H9 (cell line): ENCODE measurements around the gene EFHD1. TPM values are rescaled to one million over a fixed set of nuclear protein-coding genes. Genes with fewer than 3 reads are reported as not detected.

Source experiments
- DNase-seq: peaks from one replicate; pipeline ENCODE4 v3.0.0-alpha.2; 2017
- H2AFZ ChIP-seq: one replicate; pipeline ENCODE4 v1.6.1; 2013; ENCODE audit warnings: mild to moderate bottlenecking, low read length, control low read depth, moderate library complexity
- H2AK5ac ChIP-seq: 2 replicates; pipeline ENCODE4 v1.6.1; 2013; ENCODE audit warnings: low read length, control low read depth, mixed read lengths; ENCODE audit not compliant: insufficient read length
- H2BK120ac ChIP-seq: one replicate; pipeline ENCODE4 v1.6.1; 2013; ENCODE audit warnings: low read depth, mild to moderate bottlenecking, low read length, control low read depth, inconsistent platforms; ENCODE audit not compliant: poor library complexity, severe bottlenecking
- H2BK12ac ChIP-seq: 2 replicates; pipeline ENCODE4 v1.6.1; 2013; ENCODE audit warnings: low read length, control low read depth, mixed read lengths, low read depth; ENCODE audit not compliant: insufficient read length
- H2BK15ac ChIP-seq: 2 replicates; pipeline ENCODE4 v1.6.1; 2013; ENCODE audit warnings: low read depth, low read length, control low read depth
- H2BK20ac ChIP-seq: one replicate; pipeline ENCODE4 v1.6.1; 2013; ENCODE audit warnings: low read depth, mild to moderate bottlenecking, low read length, control low read depth, inconsistent platforms; ENCODE audit not compliant: poor library complexity, severe bottlenecking
- H2BK5ac ChIP-seq: 2 replicates; pipeline ENCODE4 v1.6.1; 2013; ENCODE audit warnings: low read length, control low read depth, mixed read lengths; ENCODE audit not compliant: insufficient read length
- H3K14ac ChIP-seq: 2 replicates; pipeline ENCODE4 v1.6.1; 2013; ENCODE audit warnings: low read length, control low read depth; ENCODE audit not compliant: insufficient read depth
- H3K18ac ChIP-seq: 2 replicates; pipeline ENCODE4 v1.6.1; 2013; ENCODE audit warnings: low read depth, mild to moderate bottlenecking, mixed read lengths, low read length, control low read depth; ENCODE audit not compliant: insufficient read length
- H3K23ac ChIP-seq: 2 replicates; pipeline ENCODE4 v1.6.1; 2013; ENCODE audit warnings: low read length, control low read depth, mixed read lengths, low read depth; ENCODE audit not compliant: insufficient read length
- H3K23me2 ChIP-seq: 2 replicates; pipeline ENCODE4 v1.6.1; 2013; ENCODE audit warnings: low read depth, mild to moderate bottlenecking, mixed read lengths, low read length, control low read depth; ENCODE audit not compliant: insufficient read length, poor library complexity, severe bottlenecking
- H3K27ac ChIP-seq: 2 replicates; pipeline ENCODE4 v1.5.1; 2013; ENCODE audit warnings: low read length, control low read depth, mixed read lengths, low read depth; ENCODE audit not compliant: insufficient read length
- H3K27me3 ChIP-seq: 2 replicates; pipeline ENCODE4 v1.6.1; 2013; ENCODE audit warnings: low read length, control low read depth, inconsistent platforms; ENCODE audit not compliant: insufficient read depth
- H3K4ac ChIP-seq: 2 replicates; pipeline ENCODE4 v1.6.1; 2013; ENCODE audit warnings: low read depth, mild to moderate bottlenecking, control low read depth, inconsistent platforms, low read length, moderate library complexity
- H3K4me1 ChIP-seq: 2 replicates; pipeline ENCODE4 v1.6.1; 2013; ENCODE audit warnings: low read length, control low read depth, inconsistent platforms; ENCODE audit not compliant: insufficient read depth
- H3K4me2 ChIP-seq: 2 replicates; pipeline ENCODE4 v1.6.1; 2013; ENCODE audit warnings: low read length, control low read depth, mixed read lengths; ENCODE audit not compliant: insufficient read length, insufficient read depth
- H3K56ac ChIP-seq: 2 replicates; pipeline ENCODE4 v1.6.1; 2013; ENCODE audit warnings: low read depth, mild to moderate bottlenecking, mixed read lengths, low read length, control low read depth; ENCODE audit not compliant: insufficient read length
- H3K79me1 ChIP-seq: 2 replicates; pipeline ENCODE4 v1.6.1; 2013; ENCODE audit warnings: low read depth, mild to moderate bottlenecking, moderate library complexity, low read length, control low read depth, inconsistent platforms; ENCODE audit not compliant: insufficient read depth, poor library complexity, severe bottlenecking
- H3K79me2 ChIP-seq: 2 replicates; pipeline ENCODE4 v1.6.1; 2013; ENCODE audit warnings: low read length, control low read depth, inconsistent platforms; ENCODE audit not compliant: insufficient read depth
- H3K9ac ChIP-seq: 2 replicates; pipeline ENCODE4 v1.6.1; 2013; ENCODE audit warnings: low read length, control low read depth, mixed read lengths; ENCODE audit not compliant: insufficient read length; ENCODE audit errors: extremely low read depth
- H3K9me3 ChIP-seq: one replicate; pipeline ENCODE4 v1.6.1; 2013; ENCODE audit warnings: low read depth, low read length, inconsistent platforms; ENCODE audit not compliant: control insufficient read depth
- H3T11ph ChIP-seq: one replicate; pipeline ENCODE4 v1.6.1; 2013; ENCODE audit warnings: mild to moderate bottlenecking, low read length, control low read depth, inconsistent platforms
- H4K20me1 ChIP-seq: one replicate; pipeline ENCODE4 v1.6.1; 2013; ENCODE audit not compliant: control insufficient read depth, insufficient read length, insufficient read depth
- H4K5ac ChIP-seq: 2 replicates; pipeline ENCODE4 v1.6.1; 2013; ENCODE audit warnings: low read depth, mild to moderate bottlenecking, mixed read lengths, low read length, control low read depth; ENCODE audit not compliant: insufficient read length
- H4K8ac ChIP-seq: replicated peaks from 2 replicates; pipeline ENCODE4 v1.6.1; 2013; ENCODE audit warnings: low read length, control low read depth, mixed read lengths, low read depth; ENCODE audit not compliant: insufficient read length
- H4K91ac ChIP-seq: 2 replicates; pipeline ENCODE4 v1.6.1; 2013; ENCODE audit warnings: low read depth, mild to moderate bottlenecking, moderate library complexity, mixed read lengths, low read length, control low read depth; ENCODE audit not compliant: insufficient read length
- H3K27ac Mint-ChIP-seq, 3 experiments: 2 replicates in 2 of 3; 3 replicates in 1 of 3; pipeline ENCODE4 v1.8.0; 2020 to 2021; ENCODE audit warnings: mixed read lengths in 3 of 3, mild to moderate bottlenecking in 1 of 3, moderate library complexity in 1 of 3
- H3K27me3 Mint-ChIP-seq: 2 replicates; pipeline ENCODE4 v1.8.0; 2021; ENCODE audit warnings: low read depth, mild to moderate bottlenecking, moderate library complexity, mixed read lengths
- H3K36me3 Mint-ChIP-seq, 3 experiments: 2 replicates in 2 of 3; 3 replicates in 1 of 3; pipeline ENCODE4 v1.8.0; 2020 to 2021; ENCODE audit warnings: low read depth in 3 of 3, mixed read lengths in 3 of 3; ENCODE audit not compliant: insufficient read depth in 1 of 3
- H3K4me1 Mint-ChIP-seq, 2 experiments: 2 replicates each; pipeline ENCODE4 v1.8.0; 2020; ENCODE audit warnings: mixed read lengths in 2 of 2
- H3K4me3 Mint-ChIP-seq, 2 experiments: 2 replicates in 1 of 2; 3 replicates in 1 of 2; pipeline ENCODE4 v1.8.0; 2020 to 2021; ENCODE audit warnings: mild to moderate bottlenecking in 2 of 2, mixed read lengths in 2 of 2, moderate library complexity in 1 of 2
- H3K9me3 Mint-ChIP-seq, 2 experiments: 2 replicates in 1 of 2; 3 replicates in 1 of 2; pipeline ENCODE4 v1.8.0; 2020; ENCODE audit warnings: mild to moderate bottlenecking in 2 of 2, mixed read lengths in 2 of 2, moderate library complexity in 1 of 2
- CTCF ChIP-seq: fragments of 200-600 bp; sonication (generic); conservative IDR thresholded peaks from 3 replicates; pipeline ENCODE4 v1.8.0; 2021; ENCODE audit warnings: antibody characterized with exemption, mild to moderate bottlenecking
- WGBS: extraction: QIAGEN DNeasy Blood & Tissue Kit; methylation state at CpG from one replicate; pipeline ENCODE4 v1.1.7; 2013; ENCODE audit warnings: missing lambda C conversion rate, low lambda C conversion rate, mixed read lengths; ENCODE audit not compliant: insufficient read length; ENCODE audit errors: extremely low coverage; 5-methylcytosine and 5-hydroxymethylcytosine counted together
- total RNA-seq: library from RNA; stranded (reverse); gene quantifications from 2 replicates; pipeline ENCODE4 v1.2.1, GENCODE V29; 2021

Gene EFHD1
- total RNA-seq, 1 experiment from 2014 or later, result 2.8 TPM

- H3T11ph ChIP-seq, result no peak overlapping the region
- H3K9me3 ChIP-seq, result no peaks in the 10 kb centered on the region
- H3K23me2 ChIP-seq, result no peaks in the 10 kb centered on the region
- no peaks in the 10 kb centered on the region for H3K27me3 ChIP-seq
- no peak overlapping the region for H2BK5ac ChIP-seq
- no peak overlapping the region for H3K4ac ChIP-seq
- H2AK5ac ChIP-seq, result no peak overlapping the region
- peaks cover 5 to 8% of the 10 kb centered on the region in 2 experiments; a peak in 3 of 4 replicates for H3K4me1 Mint-ChIP-seq
- no peak overlapping the region for H3K27ac ChIP-seq
- no peak overlapping the region for H2BK120ac ChIP-seq
- TF ChIP-seq CTCF, result no peak
- H3K27me3 Mint-ChIP-seq, result no peaks in the 10 kb centered on the region
- no peak overlapping the region for H4K91ac ChIP-seq
- no peak overlapping the region for H2BK12ac ChIP-seq
- H2BK20ac ChIP-seq, result no peak overlapping the region
- no peaks in the 10 kb centered on the region for H3K4me1 ChIP-seq
- no peak overlapping the region for H3K4me3 Mint-ChIP-seq
- H3K18ac ChIP-seq, result no peak overlapping the region
- no peak overlapping the region for H4K5ac ChIP-seq
- no peak for DNase-seq
- no peak overlapping the region for H3K9ac ChIP-seq
- peak overlapping the region in 2 of 3 experiments; percentile 40 to 47; a peak in 2 of 7 replicates for H3K27ac Mint-ChIP-seq
- no peak overlapping the region for H3K14ac ChIP-seq
- H3K4me2 ChIP-seq, result no peak overlapping the region
- H4K20me1 ChIP-seq, result no peaks in the 10 kb centered on the region
- no CpG with 5 or more reads among the region's 2 CpGs for WGBS
- no peaks in the 10 kb centered on the region; a peak in 1 of 5 replicates for H3K9me3 Mint-ChIP-seq
- H3K56ac ChIP-seq, result no peak overlapping the region
- no peak overlapping the region for H4K8ac ChIP-seq
- peaks cover 5% of the 10 kb centered on the region for H3K79me1 ChIP-seq
- H2AFZ ChIP-seq, result no peak overlapping the region
- H3K79me2 ChIP-seq, result peaks cover 6% of the 10 kb centered on the region; the same call in 1 of the 2 replicates
- peaks cover 9 to 46% (median 27%) of the 10 kb centered on the region in 3 experiments; a peak in 6 of 7 replicates for H3K36me3 Mint-ChIP-seq
- no peak overlapping the region for H3K23ac ChIP-seq
- H2BK15ac ChIP-seq, result no peak overlapping the region
Observed at GRCh38 chr2:232721882-232722281, 88.5 kb downstream of the EFHD1 start.
